Ectodermal cell (in vitro differentiated cells): ENCODE data around the gene PROSER1.

ENCODE experiments used
- H3K27ac ChIP-seq: 2 replicates; pipeline ENCODE4 v1.7.0; 2013; ENCODE audit warnings: mild to moderate bottlenecking, low read depth, low read length; ENCODE audit not compliant: insufficient read depth, poor library complexity, severe bottlenecking
- H3K27me3 ChIP-seq: 2 replicates; pipeline ENCODE4 v1.7.0; 2013; ENCODE audit warnings: mild to moderate bottlenecking, low read length; ENCODE audit not compliant: insufficient read depth, control insufficient read depth, poor library complexity, severe bottlenecking
- H3K36me3 ChIP-seq: one replicate; pipeline ENCODE4 v1.7.0; 2013; ENCODE audit warnings: low read length; ENCODE audit not compliant: control insufficient read depth, insufficient read depth
- H3K4me1 ChIP-seq: one replicate; pipeline ENCODE4 v1.7.0; 2013; ENCODE audit warnings: low read length; ENCODE audit not compliant: control insufficient read depth, insufficient read depth
- H3K4me3 ChIP-seq: 2 replicates; pipeline ENCODE4 v1.7.0; 2013; ENCODE audit warnings: low read depth, low read length, control low read depth; ENCODE audit not compliant: insufficient read depth
- H3K9me3 ChIP-seq: 2 replicates; pipeline ENCODE4 v1.7.0; 2013; ENCODE audit warnings: mild to moderate bottlenecking, low read length, moderate library complexity; ENCODE audit not compliant: control insufficient read depth
- WGBS, 2 experiments: methylation state at CpG; one replicate each; pipeline ENCODE4 v1.1.7; 2013; ENCODE audit warnings: missing lambda C conversion rate in 2 of 2; 5-methylcytosine and 5-hydroxymethylcytosine counted together

The PROSER1 gene

GRCh38 chr13:39049274-39049673 is 11.4 kb upstream of the PROSER1 start:
- H3K36me3 ChIP-seq = no peaks in the 10 kb centered on the region
- 91 to 96% methylated on average over 3 of the region's 3 CpGs for WGBS, 2 experiments

GRCh38 chr13:39048806-39049205 is 10.9 kb upstream of the PROSER1 start:
- no peaks in the 10 kb centered on the region for H3K4me1 ChIP-seq

More at GRCh38 chr13:39049274-39049673, 11.4 kb upstream of the PROSER1 start:
- H3K4me1 ChIP-seq = no peaks in the 10 kb centered on the region
- no peak overlapping the region for H3K4me3 ChIP-seq
- H3K9me3 ChIP-seq = no peaks in the 10 kb centered on the region
- no peak overlapping the region for H3K27ac ChIP-seq
- no peaks in the 10 kb centered on the region for H3K27me3 ChIP-seq

GRCh38 chr13:39047560-39047959 is 9.7 kb upstream of the PROSER1 start:
- Histone ChIP-seq H3K4me3 (no peak overlapping the region), H3K9me3 (no peaks in the 10 kb centered on the region), H3K27ac (no peak overlapping the region), H3K36me3 (no peaks in the 10 kb centered on the region), H3K27me3 (no peaks in the 10 kb centered on the region), H3K4me1 (no peaks in the 10 kb centered on the region)
- 27 to 30% methylated on average over 2 of the region's 2 CpGs for WGBS, 2 experiments

More at GRCh38 chr13:39048806-39049205, 10.9 kb upstream of the PROSER1 start:
- Histone ChIP-seq H3K27me3 (no peaks in the 10 kb centered on the region), H3K9me3 (no peaks in the 10 kb centered on the region), H3K4me3 (no peak overlapping the region), H3K27ac (no peak overlapping the region), H3K36me3 (no peaks in the 10 kb centered on the region)

- Histone ChIP-seq H3K27me3 (no peaks in the 10 kb centered on the region), H3K4me3 (no peak overlapping the region), H3K36me3 (no peaks in the 10 kb centered on the region), H3K9me3 (no peaks in the 10 kb centered on the region), H3K27ac (no peak overlapping the region), H3K4me1 (peaks cover under 1% of the 10 kb centered on the region)
- 94 to 95% methylated on average over 2 to 3 of the region's 3 CpGs for WGBS, 2 experiments
Observed at GRCh38 chr13:39044536-39044935, 6.6 kb upstream of the PROSER1 start.

GRCh38 chr13:39040206-39040605 is 2.3 kb upstream of the PROSER1 start:
- WGBS, 2 experiments = 100% methylated on average over 1 of the region's 1 CpG

GRCh38 chr13:39039041-39039440 is 1.2 kb upstream of the PROSER1 start:
- Histone ChIP-seq H3K4me3 (peak overlapping the region; percentile 95), H3K27ac (no peak overlapping the region), H3K36me3 (no peaks in the 10 kb centered on the region), H3K9me3 (no peaks in the 10 kb centered on the region), H3K27me3 (no peaks in the 10 kb centered on the region), H3K4me1 (peaks cover 19% of the 10 kb centered on the region)
- 75 to 76% methylated on average over 7 of the region's 7 CpGs for WGBS, 2 experiments

More at GRCh38 chr13:39040206-39040605, 2.3 kb upstream of the PROSER1 start:
- H3K4me1 ChIP-seq = peaks cover 13% of the 10 kb centered on the region
- H3K36me3 ChIP-seq = no peaks in the 10 kb centered on the region
- H3K4me3 ChIP-seq = no peak overlapping the region
- H3K27ac ChIP-seq = no peak overlapping the region
- no peaks in the 10 kb centered on the region for H3K9me3 ChIP-seq
- H3K27me3 ChIP-seq = no peaks in the 10 kb centered on the region

GRCh38 chr13:39038569-39039030 is 711 bp upstream of the PROSER1 start:
- no peaks in the 10 kb centered on the region for H3K27me3 ChIP-seq
- no peaks in the 10 kb centered on the region for H3K9me3 ChIP-seq
- H3K4me1 ChIP-seq = peaks cover 19% of the 10 kb centered on the region
- no peaks in the 10 kb centered on the region for H3K36me3 ChIP-seq
- H3K4me3 ChIP-seq = peak overlapping the region; percentile 95
- peak overlapping the region; percentile 23 for H3K27ac ChIP-seq
- 9 to 13% methylated on average over 15 of the region's 15 CpGs for WGBS, 2 experiments

- H3K36me3 ChIP-seq = no peaks in the 10 kb centered on the region
Observed at GRCh38 chr13:39037410-39037879, 444 bp downstream of the PROSER1 start.

GRCh38 chr13:39036212-39036611 is 1.7 kb downstream of the PROSER1 start:
- no peaks in the 10 kb centered on the region for H3K36me3 ChIP-seq
- 1 to 5% methylated on average over 8 to 9 of the region's 9 CpGs for WGBS, 2 experiments

More at GRCh38 chr13:39037410-39037879, 444 bp downstream of the PROSER1 start:
- H3K27ac ChIP-seq = peak overlapping the region; percentile 93
- no peaks in the 10 kb centered on the region for H3K27me3 ChIP-seq
- H3K9me3 ChIP-seq = no peaks in the 10 kb centered on the region
- H3K4me3 ChIP-seq = peak overlapping the region; percentile 95
- peaks cover 19% of the 10 kb centered on the region for H3K4me1 ChIP-seq
- 0% methylated on average over 39 of the region's 39 CpGs for WGBS, 2 experiments

GRCh38 chr13:39035799-39036198 is 2.1 kb downstream of the PROSER1 start:
- Histone ChIP-seq H3K36me3 (no peaks in the 10 kb centered on the region), H3K27ac (no peak overlapping the region), H3K27me3 (no peaks in the 10 kb centered on the region), H3K4me1 (peaks cover 19% of the 10 kb centered on the region), H3K9me3 (no peaks in the 10 kb centered on the region), H3K4me3 (peak overlapping the region; percentile 95)
- WGBS, 2 experiments = 45 to 46% methylated on average over 2 of the region's 2 CpGs

More at GRCh38 chr13:39036212-39036611, 1.7 kb downstream of the PROSER1 start:
- H3K4me3 ChIP-seq = peak overlapping the region; percentile 95
- H3K27ac ChIP-seq = no peak overlapping the region
- H3K9me3 ChIP-seq = no peaks in the 10 kb centered on the region
- peaks cover 19% of the 10 kb centered on the region for H3K4me1 ChIP-seq
- no peaks in the 10 kb centered on the region for H3K27me3 ChIP-seq
